SK-MEL-5 (cell line): ENCODE results near the gene PGLYRP3. TPM values are rescaled to one million over a fixed set of nuclear protein-coding genes. Genes with fewer than 3 reads are reported as not detected.
"Not testable (repeated sequence)": the region's sequence is repeated elsewhere in the genome, so short reads cannot be mapped to it uniquely, and the experiment has no call there.

Experiments
- DNase-seq: peaks from one replicate; pipeline ENCODE4 v3.0.0-alpha.2; 2016; ENCODE audit warnings: low read depth, low spot score
- in situ Hi-C: cut with HindIII; loops from 2 replicates; pipeline ENCODE4 v1.10.0; 2016; ENCODE audit warnings: low sequenced_read_pairs, high pct_unique_total_duplicates, low pct_unique_long_range_greater_than_20kb
- total RNA-seq: library from RNA; depleted of rRNA; stranded (reverse); fragments of >200 nt; shearing (Covaris generic); gene quantifications from 2 replicates; pipeline ENCODE4 v1.2.3, GENCODE V29; 2014

The PGLYRP3 gene
- total RNA-seq, 1 experiment from 2014 or later = not detected

GRCh38 chr1:153337980-153338853 lies 25.5 kb upstream of the PGLYRP3 start:
- DNase-seq = no peak
- in situ Hi-C loops = no loop called here

GRCh38 chr1:153336650-153337049 lies 23.9 kb upstream of the PGLYRP3 start:
- no peak for DNase-seq
- in situ Hi-C loops = no loop called here

- no peak for DNase-seq
- in situ Hi-C loops = no loop called here
Measured at GRCh38 chr1:153333902-153334301, 21.1 kb upstream of the PGLYRP3 start.

- in situ Hi-C loops = no loop called here
- no peak for DNase-seq
Measured at GRCh38 chr1:153324912-153325311, 12.2 kb upstream of the PGLYRP3 start.

GRCh38 chr1:153322568-153322967 lies 9.8 kb upstream of the PGLYRP3 start:
- in situ Hi-C loops = no loop called here
- no peak for DNase-seq

GRCh38 chr1:153318145-153318544 lies 5.4 kb upstream of the PGLYRP3 start:
- in situ Hi-C loops = not testable (repeated sequence)

GRCh38 chr1:153316013-153316412 lies 3.3 kb upstream of the PGLYRP3 start:
- in situ Hi-C loops, DNase-seq: not testable (repeated sequence)

More at GRCh38 chr1:153318145-153318544, 5.4 kb upstream of the PGLYRP3 start:
- DNase-seq = not testable (repeated sequence)

- DNase-seq, in situ Hi-C loops: not testable (repeated sequence)
Measured at GRCh38 chr1:153314388-153314787, 1.6 kb upstream of the PGLYRP3 start.

GRCh38 chr1:153313288-153313687 lies 536 bp upstream of the PGLYRP3 start:
- in situ Hi-C loops = no loop called here
- no peak for DNase-seq

- in situ Hi-C loops = no loop called here
- DNase-seq = no peak
Measured at GRCh38 chr1:153310526-153310925, 2.2 kb downstream of the PGLYRP3 start.

- DNase-seq = no peak
- in situ Hi-C loops = no loop called here
Measured at GRCh38 chr1:153309441-153309840, 3.3 kb downstream of the PGLYRP3 start.

GRCh38 chr1:153308540-153308939 lies 4.2 kb downstream of the PGLYRP3 start:
- no peak for DNase-seq
- in situ Hi-C loops = no loop called here

- in situ Hi-C loops = no loop called here
- DNase-seq = no peak
Measured at GRCh38 chr1:153307221-153307600, 5.5 kb downstream of the PGLYRP3 start.

GRCh38 chr1:153306303-153307220 lies 6.2 kb downstream of the PGLYRP3 start:
- in situ Hi-C loops = no loop called here
- no peak for DNase-seq

- no peak for DNase-seq
- in situ Hi-C loops = no loop called here
Measured at GRCh38 chr1:153305682-153306081, 7.1 kb downstream of the PGLYRP3 start.

GRCh38 chr1:153302308-153302707 lies 10.4 kb downstream of the PGLYRP3 start:
- no peak for DNase-seq
- in situ Hi-C loops = no loop called here

GRCh38 chr1:153293851-153294250 lies 18.9 kb downstream of the PGLYRP3 start:
- in situ Hi-C loops = no loop called here

GRCh38 chr1:153293480-153293775 lies 19.3 kb downstream of the PGLYRP3 start:
- in situ Hi-C loops = no loop called here

More at GRCh38 chr1:153293851-153294250, 18.9 kb downstream of the PGLYRP3 start:
- DNase-seq = no peak

More at GRCh38 chr1:153293480-153293775, 19.3 kb downstream of the PGLYRP3 start:
- DNase-seq = no peak
